ENCODE measurements around the gene PEMT.

DNA sequence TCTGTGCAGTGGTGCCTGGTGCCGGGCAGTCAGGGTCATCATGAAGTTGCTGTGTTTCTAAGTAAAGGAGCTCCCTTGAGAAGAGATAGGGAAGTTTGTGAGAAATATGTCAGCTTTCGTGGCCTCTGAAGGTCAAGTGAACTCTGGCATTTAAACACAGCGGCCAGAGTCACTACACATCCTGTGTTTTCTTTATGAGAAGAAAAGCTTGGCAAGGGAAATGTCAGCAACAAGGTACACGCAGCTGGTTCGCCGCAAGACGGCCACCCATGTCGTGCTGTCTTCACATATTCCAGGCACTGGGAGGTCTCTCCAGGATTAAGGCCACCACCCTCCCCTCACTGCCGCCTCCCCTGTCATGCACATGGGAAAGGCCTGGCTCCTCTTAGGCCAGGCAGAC is 33.2 kb upstream of the PEMT start:
- TF ChIP-seq, protein P1, sequence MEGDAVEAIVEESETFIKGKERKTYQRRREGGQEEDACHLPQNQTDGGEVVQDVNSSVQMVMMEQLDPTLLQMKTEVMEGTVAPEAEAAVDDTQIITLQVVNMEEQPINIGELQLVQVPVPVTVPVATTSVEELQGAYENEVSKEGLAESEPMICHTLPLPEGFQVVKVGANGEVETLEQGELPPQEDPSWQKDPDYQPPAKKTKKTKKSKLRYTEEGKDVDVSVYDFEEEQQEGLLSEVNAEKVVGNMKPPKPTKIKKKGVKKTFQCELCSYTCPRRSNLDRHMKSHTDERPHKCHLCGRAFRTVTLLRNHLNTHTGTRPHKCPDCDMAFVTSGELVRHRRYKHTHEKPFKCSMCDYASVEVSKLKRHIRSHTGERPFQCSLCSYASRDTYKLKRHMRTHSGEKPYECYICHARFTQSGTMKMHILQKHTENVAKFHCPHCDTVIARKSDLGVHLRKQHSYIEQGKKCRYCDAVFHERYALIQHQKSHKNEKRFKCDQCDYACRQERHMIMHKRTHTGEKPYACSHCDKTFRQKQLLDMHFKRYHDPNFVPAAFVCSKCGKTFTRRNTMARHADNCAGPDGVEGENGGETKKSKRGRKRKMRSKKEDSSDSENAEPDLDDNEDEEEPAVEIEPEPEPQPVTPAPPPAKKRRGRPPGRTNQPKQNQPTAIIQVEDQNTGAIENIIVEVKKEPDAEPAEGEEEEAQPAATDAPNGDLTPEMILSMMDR (IDR thresholded peaks at IDR 0.05; ENCODE audit: insufficient read depth, low read length) = no peak
- no peak for TF ChIP-seq POLR2AphosphoS5 (IDR thresholded peaks at IDR 0.05; ENCODE audit: low read depth)
- TF ChIP-seq, protein P2, sequence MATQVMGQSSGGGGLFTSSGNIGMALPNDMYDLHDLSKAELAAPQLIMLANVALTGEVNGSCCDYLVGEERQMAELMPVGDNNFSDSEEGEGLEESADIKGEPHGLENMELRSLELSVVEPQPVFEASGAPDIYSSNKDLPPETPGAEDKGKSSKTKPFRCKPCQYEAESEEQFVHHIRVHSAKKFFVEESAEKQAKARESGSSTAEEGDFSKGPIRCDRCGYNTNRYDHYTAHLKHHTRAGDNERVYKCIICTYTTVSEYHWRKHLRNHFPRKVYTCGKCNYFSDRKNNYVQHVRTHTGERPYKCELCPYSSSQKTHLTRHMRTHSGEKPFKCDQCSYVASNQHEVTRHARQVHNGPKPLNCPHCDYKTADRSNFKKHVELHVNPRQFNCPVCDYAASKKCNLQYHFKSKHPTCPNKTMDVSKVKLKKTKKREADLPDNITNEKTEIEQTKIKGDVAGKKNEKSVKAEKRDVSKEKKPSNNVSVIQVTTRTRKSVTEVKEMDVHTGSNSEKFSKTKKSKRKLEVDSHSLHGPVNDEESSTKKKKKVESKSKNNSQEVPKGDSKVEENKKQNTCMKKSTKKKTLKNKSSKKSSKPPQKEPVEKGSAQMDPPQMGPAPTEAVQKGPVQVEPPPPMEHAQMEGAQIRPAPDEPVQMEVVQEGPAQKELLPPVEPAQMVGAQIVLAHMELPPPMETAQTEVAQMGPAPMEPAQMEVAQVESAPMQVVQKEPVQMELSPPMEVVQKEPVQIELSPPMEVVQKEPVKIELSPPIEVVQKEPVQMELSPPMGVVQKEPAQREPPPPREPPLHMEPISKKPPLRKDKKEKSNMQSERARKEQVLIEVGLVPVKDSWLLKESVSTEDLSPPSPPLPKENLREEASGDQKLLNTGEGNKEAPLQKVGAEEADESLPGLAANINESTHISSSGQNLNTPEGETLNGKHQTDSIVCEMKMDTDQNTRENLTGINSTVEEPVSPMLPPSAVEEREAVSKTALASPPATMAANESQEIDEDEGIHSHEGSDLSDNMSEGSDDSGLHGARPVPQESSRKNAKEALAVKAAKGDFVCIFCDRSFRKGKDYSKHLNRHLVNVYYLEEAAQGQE (IDR thresholded peaks at IDR 0.05; ENCODE audit: insufficient replicate concordance, low read depth) = no peak
- no peak for TF ChIP-seq GABPA (IDR thresholded peaks at IDR 0.05; ENCODE audit: low read depth)
- TF ChIP-seq SPI1 (IDR thresholded peaks at IDR 0.05; ENCODE audit: borderline replicate concordance, low read depth) = no peak
